Kidney (tissue), 14 donors: ENCODE results near the gene PHACTR2. TPM values are rescaled to one million over a fixed set of nuclear protein-coding genes. Genes with fewer than 3 reads are reported as not detected.

Source experiments
- DNase-seq, 5 donors: peaks; one replicate each; pipeline ENCODE4 v3.0.0-alpha.2; 2013 to 2020
- FAIRE-seq: peaks from 2 replicates; lab custom pipeline; 2012; peaks lifted over from hg19 to GRCh38; lab: Jason Lieb, UNC
- H3K27ac ChIP-seq, 2 donors: one replicate each; pipeline ENCODE4 v1.7.0; 2013; ENCODE audit warnings: low read depth in 2 of 2, low read length in 2 of 2, inconsistent platforms in 1 of 2
- H3K27me3 ChIP-seq: one replicate; pipeline ENCODE4 v1.7.1; 2013; ENCODE audit warnings: low read length, inconsistent platforms; ENCODE audit not compliant: control insufficient read depth, insufficient read depth
- H3K36me3 ChIP-seq, 3 donors: one replicate each; pipeline versions ENCODE4 v1.7.0 to v1.7.1; 2013; ENCODE audit warnings: low read length in 3 of 3, control low read depth in 1 of 3, inconsistent platforms in 1 of 3; ENCODE audit not compliant: insufficient read depth in 3 of 3, control insufficient read depth in 2 of 3
- H3K4me1 ChIP-seq, 3 donors: one replicate each; pipeline versions ENCODE4 v1.7.0 to v1.7.1; 2013; ENCODE audit warnings: low read length in 3 of 3, inconsistent platforms in 1 of 3, low read depth in 1 of 3; ENCODE audit not compliant: control insufficient read depth in 2 of 3, insufficient read depth in 2 of 3
- H3K4me3 ChIP-seq, 3 donors: one replicate each; pipeline versions ENCODE4 v1.7.0 to v1.8.1; 2013; ENCODE audit warnings: low read length in 3 of 3, control low read depth in 1 of 3, inconsistent platforms in 1 of 3
- H3K9ac ChIP-seq, 3 donors: one replicate each; pipeline versions ENCODE4 v1.7.0 to v1.7.1; 2013; ENCODE audit warnings: low read length in 3 of 3, control low read depth in 1 of 3, inconsistent platforms in 1 of 3
- H3K9me3 ChIP-seq, 3 donors: one replicate each; pipeline versions ENCODE4 v1.7.0 to v1.7.1; 2013; ENCODE audit warnings: low read length in 3 of 3, control low read depth in 1 of 3, inconsistent platforms in 1 of 3; ENCODE audit not compliant: control insufficient read depth in 2 of 3, insufficient read depth in 1 of 3
- CTCF ChIP-seq: IDR thresholded peaks from 3 replicates; pipeline ENCODE4 v1.5.1; 2012; ENCODE audit warnings: mild to moderate bottlenecking, moderate library complexity, borderline replicate concordance; ENCODE audit not compliant: insufficient read depth; ENCODE audit errors: extremely low read depth
- intact Hi-C: fragments of 100-400 bp; cut with DNase I; formaldehyde crosslinking; loops from one replicate; pipeline ENCODE4 v1.11.1; 2022
- polyA plus RNA-seq: library from polyadenylated mRNA; stranded (reverse); fragments of 350-450 nt; fragmentation: Illumina TruSeq; extraction: RNeasy Lipid Tissue Mini Kit (QIAGEN cat#74804); gene quantifications from one replicate; pipeline ENCODE4 v1.2.3, GENCODE V29; 2014; ENCODE audit warnings: low read depth, low replicate concordance; ENCODE audit not compliant: insufficient read depth
- total RNA-seq: library from RNA; stranded (reverse); fragmentation: NEBNext Ultra II Directional; extraction: Animal tissue kit (Norgen Biotek cat#: 25700); gene quantifications from one replicate; pipeline ENCODE4 v1.2.1, GENCODE V29; 2021
- donor health status: control.
- donor health status: control.
- donor health status: control.
- donor health status: control.
- donor health status: control.
- donor health status: DM: yes; HTN: yes; CAD: no.
- donor health status: Normal renal cell carcinoma (clear cell type).

PHACTR2 gene
- total and polyA plus RNA-seq, 2 donors from 2014 or later = 3.5 to 56.1 TPM

DNA sequence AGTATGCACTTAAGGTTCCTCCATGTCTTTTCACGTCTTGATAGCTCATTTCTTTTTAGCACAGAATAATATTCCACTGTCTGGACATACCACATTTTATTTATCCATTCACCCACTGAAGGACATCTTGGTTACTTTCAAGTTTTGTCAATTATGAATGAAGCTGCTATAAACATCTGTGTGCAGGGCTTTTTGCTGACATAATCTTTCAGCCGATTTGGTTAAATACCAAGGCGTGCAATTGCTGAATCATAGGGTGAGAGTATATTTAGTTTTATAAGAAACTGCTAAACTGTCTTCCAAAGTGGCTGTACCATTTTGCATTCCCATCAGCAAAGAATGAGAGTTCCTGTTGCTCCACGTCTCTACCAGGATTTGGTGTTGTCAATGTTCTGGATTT, 44.9 kb upstream of the PHACTR2 start:
- intact Hi-C loops = no loop called here
- Histone ChIP-seq H3K27me3 (no peaks in the 10 kb centered on the region), H3K36me3 (no peaks in the 10 kb centered on the region), H3K9me3 (no peaks in the 10 kb centered on the region), H3K4me1 (no peaks in the 10 kb centered on the region), H3K27ac (no peak overlapping the region), H3K9ac (no peak overlapping the region), H3K4me3 (no peak overlapping the region)
- TF ChIP-seq CTCF = no peak
- DNase-seq = no peak
- FAIRE-seq = no peak

GRCh38 chr6:143634486-143634885, 43.3 kb upstream of the PHACTR2 start:
- Histone ChIP-seq H3K9me3 (no peaks in the 10 kb centered on the region), H3K9ac (no peak overlapping the region), H3K4me1 (no peaks in the 10 kb centered on the region), H3K27me3 (no peaks in the 10 kb centered on the region), H3K36me3 (no peaks in the 10 kb centered on the region), H3K27ac (no peak overlapping the region), H3K4me3 (no peak overlapping the region)
- intact Hi-C loops = no loop called here
- no peak for DNase-seq
- no peak for TF ChIP-seq CTCF
- no peak for FAIRE-seq

GRCh38 chr6:143637691-143638090, 40.1 kb upstream of the PHACTR2 start:
- no peak overlapping the region for H3K9ac ChIP-seq
- H3K4me1 ChIP-seq = no peaks in the 10 kb centered on the region
- no peaks in the 10 kb centered on the region for H3K27me3 ChIP-seq
- no peaks in the 10 kb centered on the region for H3K9me3 ChIP-seq
- FAIRE-seq (no peak), DNase-seq (no peak)
- no peak overlapping the region for H3K27ac ChIP-seq
- no peak overlapping the region for H3K4me3 ChIP-seq
- no peaks in the 10 kb centered on the region for H3K36me3 ChIP-seq
- no peak for TF ChIP-seq CTCF
- intact Hi-C loops = no loop called here

- TF ChIP-seq CTCF = no peak
- no peaks in the 10 kb centered on the region for H3K9me3 ChIP-seq
- no peak overlapping the region for H3K27ac ChIP-seq
- intact Hi-C loops = no loop called here
- no peak overlapping the region for H3K9ac ChIP-seq
- no peak overlapping the region for H3K4me3 ChIP-seq
- no peaks in the 10 kb centered on the region for H3K27me3 ChIP-seq
- DNase-seq (no peak), FAIRE-seq (no peak)
- no peaks in the 10 kb centered on the region for H3K4me1 ChIP-seq
- no peaks in the 10 kb centered on the region for H3K36me3 ChIP-seq
These were observed 35.4 kb upstream of the PHACTR2 start for GRCh38 chr6:143642403-143642802.
